Motor neuron (in vitro differentiated cells): Measurements from ENCODE around the gene GAB3. TPM values are rescaled to one million over a fixed set of nuclear protein-coding genes. Genes with fewer than 3 reads are reported as not detected.
"Not testable (repeated sequence)": the region's sequence is repeated elsewhere in the genome, so short reads cannot be mapped to it uniquely, and the experiment has no call there.

Source experiments
- ATAC-seq, 8 experiments: fragments of 200-7000 bp; cut with Tn5 transposase; replicated peaks in 6 of 8; 2 replicates each; pipeline ENCODE4 v1.8.0; 2021; ENCODE audit warnings: mild to moderate bottlenecking in 8 of 8, moderate library complexity in 8 of 8
- H3K27ac ChIP-seq, 2 donors: fragments of 250-450 bp; sonication (Bioruptor Pico); 2 replicates each; pipeline ENCODE4 v1.9.0; 2021; ENCODE audit warnings: antibody characterized with exemption in 2 of 2, mild to moderate bottlenecking in 2 of 2, moderate library complexity in 1 of 2
- H3K4me1 ChIP-seq, 2 donors: fragments of 250-450 bp; sonication (Bioruptor Pico); replicated peaks in 1 of 2; 2 replicates each; pipeline ENCODE4 v1.6.1; 2021; ENCODE audit warnings: antibody characterized with exemption in 2 of 2, mild to moderate bottlenecking in 2 of 2, moderate library complexity in 1 of 2
- H3K4me3 ChIP-seq, 5 donors: fragments of 250-450 bp; sonication (Bioruptor Pico); 2 replicates each; pipeline ENCODE4 v1.9.0; 2021; ENCODE audit warnings: antibody characterized with exemption in 5 of 5, mild to moderate bottlenecking in 5 of 5, moderate library complexity in 4 of 5
- WGBS, 10 experiments: fragments of 450-650 bp; shearing (Covaris generic); methylation state at CpG; one replicate each; pipeline ENCODE4 v1.0.0; 2022; 5-methylcytosine and 5-hydroxymethylcytosine counted together
- in situ Hi-C, 9 experiments: fragments of 400-800 bp; cut with MboI; loops; one replicate each; pipeline ENCODE4 v1.15.0; 2021; ENCODE audit warnings: low sequenced_read_pairs in 9 of 9, low pct_unique_long_range_greater_than_20kb in 2 of 9; ENCODE audit not compliant: unreplicated experiment in 9 of 9
- total RNA-seq, 8 experiments: library from RNA; unstranded; fragments of 300-600 nt; gene quantifications; 2 replicates each; pipeline versions ENCODE4 v1.2.3 to v1.2.4, GENCODE V29; 2022

The GAB3 gene
- total RNA-seq, 8 experiments from 2014 or later: 0.38 to 13.8 (median 2.1) TPM; not detected in 2

DNA sequence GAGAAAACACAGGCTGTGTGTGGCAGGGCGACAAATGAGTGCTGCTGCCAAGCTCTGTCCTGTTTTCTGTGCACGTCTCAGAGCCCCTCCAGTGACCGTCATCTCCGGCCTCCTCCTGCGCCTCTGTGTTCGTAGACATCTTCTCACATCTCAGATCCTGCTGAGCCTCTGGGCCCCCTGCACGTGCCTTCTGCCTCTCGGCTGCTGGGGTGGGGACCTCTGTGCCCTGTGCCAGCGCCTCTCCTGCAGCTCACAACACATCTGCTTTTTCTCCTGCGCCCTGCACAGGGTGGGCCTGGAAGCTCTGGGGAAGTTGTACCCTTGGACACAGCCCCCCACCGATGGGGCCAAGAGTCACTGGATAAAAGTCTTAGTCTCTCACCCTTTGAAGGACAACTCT, 95.1 kb downstream of the GAB3 start:
- H3K4me1 ChIP-seq: no peaks in the 10 kb centered on the region
- no CpG with 5 or more reads among the region's 11 CpGs for WGBS, 10 experiments
- in situ Hi-C loops: no loop called here
- H3K27ac ChIP-seq: no peak overlapping the region
- ATAC-seq: no peak
- no peak overlapping the region for H3K4me3 ChIP-seq

DNA sequence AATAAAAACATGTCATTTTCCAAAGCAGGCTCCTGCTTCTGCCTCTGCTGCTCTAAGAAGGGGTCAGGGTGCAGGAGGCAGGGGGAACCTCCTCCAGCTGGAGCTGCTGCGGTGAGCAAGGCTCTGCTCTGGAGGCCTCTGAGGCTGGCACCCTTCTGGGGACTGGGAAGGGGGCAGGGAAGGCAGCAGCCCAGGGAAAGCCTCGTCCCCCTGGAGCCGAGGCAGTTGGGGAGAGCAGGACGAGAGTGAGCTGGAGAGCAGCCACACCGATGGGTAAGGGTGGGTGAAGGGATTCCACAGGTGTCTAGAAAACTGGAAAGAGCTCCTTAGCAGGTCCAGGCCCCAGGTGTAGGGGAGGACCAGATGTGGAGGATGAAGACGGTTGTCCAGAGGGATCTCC, 95.5 kb downstream of the GAB3 start:
- Histone ChIP-seq H3K4me3 (no peak overlapping the region), H3K4me1 (no peaks in the 10 kb centered on the region), H3K27ac (no peak overlapping the region)
- no peak for ATAC-seq
- in situ Hi-C loops: no loop called here
- no CpG with 5 or more reads among the region's 6 CpGs for WGBS, 10 experiments

DNA sequence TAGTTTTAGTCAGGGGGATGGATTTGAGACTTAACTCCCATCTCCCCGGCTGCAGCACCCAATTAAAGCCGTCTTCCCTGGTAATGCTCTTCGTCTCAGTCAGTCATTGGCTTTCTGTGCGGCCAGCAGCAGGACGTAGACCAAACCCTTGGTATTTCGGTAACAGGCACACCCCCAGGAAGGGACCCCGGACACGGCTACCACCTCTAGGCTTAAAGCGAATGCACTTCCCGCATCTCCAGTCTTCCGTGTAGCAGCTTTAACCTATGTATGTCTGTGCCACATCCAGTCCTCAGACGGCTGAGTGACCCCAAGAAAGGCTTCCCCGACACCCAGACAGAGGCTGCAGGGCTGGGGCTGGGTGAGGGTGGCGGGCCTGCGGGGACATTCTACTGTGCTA, 96.0 kb downstream of the GAB3 start:
- ATAC-seq: no peak

DNA sequence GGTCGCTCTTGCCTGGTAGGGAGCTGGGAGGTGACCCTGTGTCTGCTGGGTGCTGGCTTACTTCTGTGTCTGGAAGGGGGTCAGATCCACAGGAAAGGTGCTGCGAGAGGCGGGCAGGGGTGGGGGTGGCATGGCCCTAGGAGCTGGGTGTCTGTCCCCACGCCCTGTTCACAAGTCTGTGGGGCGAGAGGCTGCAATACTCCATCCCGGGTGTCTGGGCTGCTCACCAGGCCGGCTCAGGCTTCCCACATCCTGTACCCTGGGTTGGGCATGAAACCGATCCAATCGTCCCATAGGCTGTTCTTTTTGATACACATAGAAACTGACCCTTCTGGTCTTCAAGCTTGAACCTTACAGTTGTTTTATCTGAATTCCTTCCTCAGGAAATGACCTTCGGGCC, 96.5 kb downstream of the GAB3 start:
- H3K4me3 ChIP-seq: no peak overlapping the region
- H3K27ac ChIP-seq: no peak overlapping the region
- H3K4me1 ChIP-seq: no peaks in the 10 kb centered on the region
- 71 to 100% (median 100%) methylated on average over 1 of the region's 10 CpGs; no CpG with 5 or more reads in 7 of the 10 experiments for WGBS, 10 experiments
- ATAC-seq: no peak
- in situ Hi-C loops: no loop called here

More for the DNA sequence above, 96.0 kb downstream of the GAB3 start:
- Histone ChIP-seq H3K27ac (no peak overlapping the region), H3K4me3 (no peak overlapping the region), H3K4me1 (no peaks in the 10 kb centered on the region)
- in situ Hi-C loops: no loop called here
- 24 to 100% (median 80%) methylated on average over 1 to 4 of the region's 15 CpGs; no CpG with 5 or more reads in 5 of the 10 experiments for WGBS, 10 experiments

DNA sequence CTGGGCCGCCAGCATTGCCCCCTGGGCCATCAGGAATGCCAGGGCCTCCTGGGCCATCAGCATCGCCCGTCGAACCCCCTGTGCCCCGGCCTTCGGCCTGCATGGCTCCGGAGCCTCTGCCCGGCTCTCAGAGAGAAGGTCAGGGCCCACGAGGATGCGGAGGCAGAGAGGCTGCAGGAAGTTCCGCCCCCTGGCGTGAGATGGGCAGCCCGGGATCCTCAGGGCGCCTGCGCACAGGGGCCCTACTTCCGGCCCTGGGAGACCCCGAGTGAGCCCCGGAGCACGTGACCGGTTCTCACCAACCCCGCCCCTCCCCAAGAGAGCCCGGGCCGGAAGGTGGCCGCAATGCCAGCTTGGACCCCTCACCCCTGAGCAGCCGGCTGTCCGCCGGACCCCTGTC, 97.5 kb downstream of the GAB3 start, which contains the start of gene CTAG2:
TSS of gene CTAG2 (minus strand) at position 167 of the 400 bp plus-strand sequence. CDS start at position 103, 64 bp downstream.
- ATAC-seq, in situ Hi-C loops: not testable (repeated sequence)
- no CpG with 5 or more reads among the region's 27 CpGs for WGBS, 10 experiments

DNA sequence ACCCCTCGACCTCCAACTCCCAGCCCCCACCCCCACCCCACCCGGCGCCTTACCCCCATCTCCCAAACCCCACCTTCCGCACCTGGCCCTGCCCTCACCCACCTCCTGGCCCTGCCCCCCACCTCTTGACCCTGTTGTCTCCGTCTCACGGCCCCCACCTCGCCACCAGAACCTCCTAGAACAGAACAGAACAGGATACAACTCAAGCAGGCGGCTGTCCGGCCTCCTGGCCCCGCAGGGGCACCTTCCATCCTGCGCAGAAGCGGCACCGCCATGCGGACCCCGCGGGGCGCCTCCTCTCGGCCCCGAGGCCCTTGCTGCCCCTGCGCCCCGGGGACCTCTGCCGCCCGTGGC, 97.9 kb downstream of the GAB3 start:
- in situ Hi-C loops: no loop called here
- no peak overlapping the region for H3K27ac ChIP-seq

More for the DNA sequence above, 97.5 kb downstream of the GAB3 start, which contains the start of gene CTAG2:
- H3K4me1 ChIP-seq, H3K27ac ChIP-seq, H3K4me3 ChIP-seq: not testable (repeated sequence)

DNA sequence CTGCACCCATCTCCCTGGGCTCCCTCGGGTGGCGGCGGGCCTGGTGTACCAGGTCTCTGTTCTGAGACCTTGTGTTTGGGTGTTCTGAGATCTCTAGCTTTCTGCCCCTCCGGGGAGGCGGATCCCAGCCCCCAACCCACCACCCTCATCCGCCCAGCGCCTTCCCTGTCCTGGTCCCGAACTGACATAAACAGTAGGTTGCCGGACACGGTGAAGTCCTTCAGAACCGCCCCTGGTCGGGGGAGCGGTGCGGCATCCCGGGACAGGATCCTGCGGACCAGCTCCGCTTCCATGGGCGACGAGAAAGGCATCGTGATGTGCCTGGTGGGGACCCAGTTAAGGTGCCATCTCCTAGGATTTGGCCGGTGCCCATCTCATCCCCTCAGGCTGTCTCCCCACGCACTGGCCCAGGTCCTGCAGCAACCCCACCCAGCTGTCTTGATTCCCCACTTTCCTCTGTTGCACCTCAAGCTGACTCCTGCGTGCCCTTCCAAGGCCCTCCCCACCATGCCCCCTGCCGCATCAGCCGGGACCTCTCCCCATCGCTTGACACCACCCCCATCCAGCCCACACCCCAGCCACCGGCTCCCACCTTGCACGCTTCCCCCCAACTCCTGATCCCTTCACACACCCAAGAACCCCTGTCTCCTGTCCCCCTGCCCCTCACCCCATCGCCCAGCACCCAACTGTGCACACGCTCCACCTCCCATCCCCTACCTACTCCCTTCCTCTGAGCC, 98.4 kb downstream of the GAB3 start:
- no peak for ATAC-seq
- Histone ChIP-seq H3K27ac (no peak overlapping the region), H3K4me3 (no peak overlapping the region), H3K4me1 (no peaks in the 10 kb centered on the region)
- no CpG with 5 or more reads among the region's 30 CpGs for WGBS, 10 experiments
- in situ Hi-C loops: no loop called here

More for the DNA sequence above, 97.9 kb downstream of the GAB3 start:
- H3K4me1 ChIP-seq: no peaks in the 10 kb centered on the region
- no peak overlapping the region for H3K4me3 ChIP-seq
- ATAC-seq: no peak
- WGBS, 10 experiments: no CpG with 5 or more reads among the region's 23 CpGs

DNA sequence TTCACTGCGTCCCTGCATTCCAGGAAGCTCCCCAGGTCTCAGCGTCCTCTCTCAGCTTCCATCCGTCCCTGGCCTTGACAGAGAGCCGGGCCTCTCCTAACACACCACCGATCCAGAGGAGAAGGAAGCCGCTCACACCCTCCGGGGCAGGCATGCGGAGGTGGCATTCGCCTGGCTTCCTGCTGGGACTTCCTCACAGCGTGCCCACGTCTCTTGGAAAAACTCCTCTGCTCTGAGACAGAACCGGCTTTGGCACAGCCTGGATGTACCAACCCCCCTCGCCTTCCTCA, 100.7 kb downstream of the GAB3 start:
- Histone ChIP-seq H3K4me1 (no peaks in the 10 kb centered on the region), H3K27ac (no peak overlapping the region), H3K4me3 (no peak overlapping the region)
- in situ Hi-C loops: no loop called here
- WGBS, 10 experiments: 40% methylated on average over 1 of the region's 13 CpGs; no CpG with 5 or more reads in 9 of the 10 experiments
- ATAC-seq: no peak

DNA sequence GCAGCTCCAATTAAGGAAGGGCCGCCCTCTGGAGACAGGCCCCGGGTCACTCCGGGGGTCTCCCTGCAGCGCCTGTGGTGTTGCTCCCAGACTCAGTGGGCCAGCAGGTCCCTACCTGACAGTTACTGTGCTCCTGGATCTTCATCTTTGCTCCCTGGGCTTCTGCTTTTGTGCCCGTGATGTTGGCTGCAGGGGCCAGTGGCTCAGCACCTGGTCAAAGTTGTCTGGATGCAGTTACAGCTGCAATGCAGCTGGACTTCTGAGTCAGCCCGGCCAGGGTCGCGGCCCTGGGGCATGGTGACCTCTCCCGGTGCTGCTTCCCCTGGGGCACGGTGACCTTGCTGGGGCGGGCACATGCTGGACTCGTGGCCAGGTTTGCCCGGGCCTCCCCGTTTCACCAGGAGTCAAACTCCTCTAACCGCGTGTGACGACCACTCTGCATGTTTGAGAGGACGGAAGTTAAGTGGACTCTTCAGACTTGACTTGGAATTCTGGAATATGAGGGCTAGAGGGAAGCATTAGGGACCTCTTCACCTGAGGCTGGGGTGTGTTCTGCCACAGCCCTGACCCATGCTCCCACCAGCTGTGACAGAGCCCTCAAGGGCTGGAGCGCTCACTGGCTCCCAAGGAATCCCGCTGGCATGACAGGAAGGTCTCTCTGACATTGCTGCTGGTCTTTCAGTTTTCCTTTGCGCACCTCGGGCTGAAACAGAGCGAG, 101.2 kb downstream of the GAB3 start:
- peak in 1 of 8 experiments; percentile 17 for ATAC-seq
- 20 to 75% (median 53%) methylated on average over 1 to 18 of the region's 23 CpGs; no CpG with 5 or more reads in 7 of the 10 experiments for WGBS, 10 experiments
- H3K4me3 ChIP-seq: no peak overlapping the region
- in situ Hi-C loops: no loop called here
- H3K27ac ChIP-seq: no peak overlapping the region
- no peaks in the 10 kb centered on the region for H3K4me1 ChIP-seq

DNA sequence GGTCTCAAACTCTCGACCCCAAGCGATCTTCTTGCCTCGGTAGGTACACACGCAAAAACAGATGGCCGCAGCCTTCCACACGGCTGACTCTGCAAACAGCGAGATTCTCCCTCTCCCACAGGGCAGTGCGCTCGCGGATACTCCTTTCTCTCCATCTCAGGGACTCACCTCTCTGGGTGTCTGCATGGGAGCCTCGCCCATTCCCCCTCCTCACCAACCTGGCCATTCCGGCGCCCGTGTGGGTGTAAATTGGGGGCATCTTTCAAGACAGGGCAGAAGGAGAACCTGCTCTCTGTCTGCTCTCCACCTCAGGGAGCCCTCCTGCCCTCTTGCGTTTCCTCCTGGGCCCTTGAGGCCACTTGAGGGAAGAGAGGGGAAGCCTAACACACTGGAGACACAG, 101.9 kb downstream of the GAB3 start:
- in situ Hi-C loops: no loop called here
- no peak overlapping the region for H3K4me3 ChIP-seq
- no peaks in the 10 kb centered on the region for H3K4me1 ChIP-seq
- no peak overlapping the region for H3K27ac ChIP-seq
- ATAC-seq: no peak
- WGBS, 10 experiments: 30 to 60% (median 50%) methylated on average over 1 to 11 of the region's 15 CpGs; no CpG with 5 or more reads in 7 of the 10 experiments

DNA sequence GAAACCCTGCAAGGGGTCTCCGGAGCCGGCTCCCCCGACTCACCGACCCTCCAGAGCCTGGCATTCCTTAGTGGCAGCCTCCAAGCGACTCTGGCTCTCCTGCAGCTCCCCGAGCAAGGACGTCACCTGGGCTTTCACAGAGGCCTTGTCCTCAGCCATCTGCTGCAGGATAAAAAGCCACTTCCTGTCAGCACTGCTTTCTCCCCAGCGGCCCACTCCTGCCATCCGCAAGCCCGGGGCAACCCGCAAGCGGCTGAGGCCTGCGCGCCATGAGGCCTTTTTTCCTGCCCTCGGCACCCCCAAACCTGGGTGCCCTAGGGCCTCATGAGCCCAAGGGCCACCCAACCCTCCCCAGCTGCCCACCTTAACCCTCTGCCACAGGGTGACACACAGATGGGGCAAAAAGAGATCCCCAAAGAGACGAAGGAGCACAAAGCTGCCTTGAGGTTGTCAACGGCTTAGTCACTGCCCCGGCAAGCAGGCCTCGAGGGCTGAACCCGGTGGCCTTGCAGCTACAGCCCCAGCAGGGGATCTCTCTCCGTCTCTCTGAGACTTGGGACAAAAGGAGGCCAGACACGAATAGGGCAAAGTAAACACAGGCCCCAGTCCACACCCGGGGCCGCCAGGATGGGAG, 105.0 kb downstream of the GAB3 start:
- H3K4me3 ChIP-seq, H3K4me1 ChIP-seq, H3K27ac ChIP-seq, in situ Hi-C loops: not testable (repeated sequence)
- WGBS, 10 experiments: no CpG with 5 or more reads among the region's 24 CpGs
- peak in 2 of 8 experiments; percentile 38 to 65 for ATAC-seq

DNA sequence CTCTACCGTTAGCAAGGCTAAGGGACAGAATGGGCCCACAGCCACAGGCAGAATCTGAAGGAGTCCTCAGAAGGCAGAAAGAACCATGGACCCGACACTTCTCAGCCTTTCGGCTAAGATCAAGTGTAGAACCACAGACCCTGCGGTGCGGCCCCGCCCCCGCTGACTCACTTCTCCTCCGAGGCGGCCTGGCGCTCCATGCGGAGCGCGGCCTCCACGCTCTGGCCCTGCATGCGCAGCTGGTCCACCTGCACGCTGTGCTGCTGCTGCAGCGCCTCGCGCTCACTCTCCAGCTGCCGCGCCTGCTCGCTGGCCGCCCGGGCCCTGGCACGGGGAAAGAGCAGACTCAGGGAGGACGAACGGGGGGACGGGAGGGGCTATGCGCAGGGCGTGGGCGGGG, 107.2 kb downstream of the GAB3 start:
- no CpG with 5 or more reads among the region's 31 CpGs for WGBS, 10 experiments
- peak in 4 of 8 experiments; percentile 63 to 94 (median 70) for ATAC-seq
- H3K27ac ChIP-seq, H3K4me1 ChIP-seq, H3K4me3 ChIP-seq, in situ Hi-C loops: not testable (repeated sequence)

DNA sequence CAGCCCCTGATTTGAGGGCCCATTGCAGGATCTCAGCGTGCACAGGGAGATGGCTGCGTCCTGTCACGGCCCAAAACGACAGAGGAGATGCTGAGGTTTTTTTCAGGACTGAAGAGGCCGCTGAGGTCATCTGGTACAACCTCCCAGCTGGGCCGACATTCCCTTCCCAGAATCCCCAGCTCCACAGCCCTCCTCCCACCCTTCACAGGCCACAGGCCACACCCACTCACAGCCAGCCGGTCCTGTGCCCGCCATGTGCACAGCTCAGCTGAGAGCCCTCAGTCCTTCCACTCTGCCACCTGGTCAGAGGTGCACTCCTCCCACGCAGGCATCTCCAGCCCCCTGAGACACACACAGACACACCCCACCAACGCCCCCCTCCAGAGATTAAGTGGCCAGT, 109.1 kb downstream of the GAB3 start:
- H3K4me3 ChIP-seq, in situ Hi-C loops, H3K4me1 ChIP-seq, H3K27ac ChIP-seq: not testable (repeated sequence)
- no CpG with 5 or more reads among the region's 10 CpGs for WGBS, 10 experiments
- peak in 7 of 8 experiments; percentile 58 to 94 (median 91) for ATAC-seq
